ENCODE results near the gene TMEM184A.
A peak's percentile ranks its signal among the peaks of the same experiment; 100 is the strongest.
"Not testable (repeated sequence)": the region's sequence is repeated elsewhere in the genome, so short reads cannot be mapped to it uniquely, and the experiment has no call there.

TMEM184A gene

DNA sequence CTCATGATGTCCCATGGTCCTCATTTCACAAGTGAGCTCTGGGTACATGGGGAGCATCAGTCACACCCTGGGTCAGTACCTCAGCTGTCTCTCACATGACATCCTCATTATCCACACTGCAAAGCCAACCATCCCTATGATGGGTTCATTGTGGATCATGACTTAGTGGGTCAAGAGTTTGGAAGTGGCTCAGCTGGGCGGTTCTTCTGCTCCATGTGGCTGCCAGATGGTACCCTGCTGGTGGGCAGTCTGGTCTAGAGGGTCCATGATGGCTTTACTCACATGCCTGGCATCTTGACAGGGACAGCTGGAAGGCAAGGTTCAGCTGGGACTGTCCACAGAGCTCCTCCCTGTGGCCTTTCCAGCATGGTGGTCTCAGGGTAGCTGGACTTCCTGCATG, 33.0 kb upstream of the TMEM184A start:
- DNase-seq: no peak

DNA sequence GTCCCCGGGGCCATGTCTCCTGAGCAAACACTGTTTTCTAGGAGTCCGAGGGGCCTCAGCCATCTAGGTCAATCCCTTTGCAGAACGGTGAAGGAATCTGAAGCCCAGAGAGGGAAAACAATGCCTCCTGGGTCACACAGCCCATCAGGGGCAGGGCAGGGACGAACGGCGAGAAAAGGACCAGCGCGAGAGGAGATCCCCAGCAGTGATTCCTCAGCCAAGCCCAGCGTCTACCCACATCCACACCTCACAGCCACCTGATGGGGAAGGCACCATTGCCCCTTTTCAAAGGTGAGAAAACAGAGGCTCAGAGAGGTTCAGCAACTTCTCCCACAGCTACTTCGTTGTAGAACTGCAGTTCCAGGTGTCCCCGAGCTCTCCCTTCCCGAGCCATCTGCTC, 31.7 kb upstream of the TMEM184A start:
- DNase-seq: no peak

DNA sequence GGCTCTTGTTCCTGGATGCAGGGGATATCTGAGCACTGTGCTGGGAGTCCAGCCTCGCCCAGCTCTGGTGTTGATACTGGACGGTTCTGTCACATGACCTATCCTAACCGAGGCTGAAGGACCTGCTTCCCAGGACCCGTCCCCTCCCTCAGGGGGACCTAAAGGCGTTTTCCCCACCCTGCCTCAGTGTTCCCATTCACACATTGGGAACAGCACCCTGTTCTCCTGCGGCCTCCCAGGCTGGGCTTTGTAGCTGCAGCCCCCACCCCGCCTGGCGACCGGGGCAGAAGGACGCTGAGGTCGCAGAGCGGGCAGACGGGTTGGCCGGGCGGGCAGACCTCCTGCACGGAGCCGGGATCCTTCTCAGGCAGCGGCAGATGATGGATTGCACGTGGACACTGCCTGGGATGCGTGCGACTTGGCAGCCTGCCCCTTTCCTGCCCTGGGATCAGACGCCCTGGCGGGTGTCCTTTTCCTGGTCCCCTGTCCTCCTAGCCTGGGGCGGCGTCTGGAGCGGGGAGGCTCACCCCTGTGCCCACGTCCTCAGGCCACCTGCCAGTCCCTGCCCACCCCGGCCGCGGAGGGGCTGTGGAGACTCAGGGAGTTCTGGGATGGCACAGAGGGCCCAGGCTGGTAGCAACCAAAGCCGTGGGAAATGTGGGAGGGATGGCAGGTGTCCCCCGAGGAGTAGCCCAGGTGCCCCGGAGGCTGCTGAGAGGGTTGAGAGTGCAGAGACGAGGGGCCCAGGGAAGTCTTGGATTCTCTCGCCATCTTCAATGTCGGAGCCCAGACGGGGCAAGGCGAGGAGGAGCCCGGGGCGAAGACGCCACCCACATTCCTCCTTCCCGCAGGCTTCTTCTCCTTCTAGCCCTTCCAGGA, 31.1 kb upstream of the TMEM184A start:
- DNase-seq: no peak

DNA sequence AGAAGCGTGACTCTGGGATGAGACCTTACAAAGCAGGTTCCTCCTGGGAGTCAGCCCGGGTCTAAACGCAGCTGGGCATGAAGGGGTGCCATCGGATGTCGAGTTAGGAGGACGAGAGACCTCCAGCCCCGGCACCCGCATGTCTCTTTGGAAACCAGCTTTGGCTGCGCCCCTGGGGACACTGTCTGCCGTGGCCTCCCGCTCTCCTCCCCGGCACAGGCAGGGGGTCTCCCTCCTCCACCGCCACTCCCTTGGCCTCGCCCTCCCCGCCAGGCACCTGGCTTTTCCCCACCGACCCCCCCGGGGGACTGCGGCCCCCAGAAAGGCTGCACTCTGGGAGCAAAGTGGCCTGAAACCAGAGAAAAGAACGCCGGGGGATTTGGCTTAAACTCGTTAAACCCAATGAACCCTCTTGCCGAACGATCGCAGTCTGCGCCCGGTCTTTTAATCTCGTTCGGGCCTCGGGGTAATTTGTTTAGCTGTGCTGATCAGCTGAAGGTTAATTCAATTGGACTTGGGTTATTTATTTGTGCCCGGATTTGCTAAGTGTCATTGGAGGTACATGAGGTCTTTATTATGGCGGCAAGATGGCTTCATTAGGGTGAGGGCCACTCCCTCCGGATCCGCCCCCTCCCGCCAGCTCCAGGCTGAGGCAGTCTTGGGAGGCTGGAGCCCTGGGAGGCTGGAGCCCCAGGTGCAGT, 30.3 kb upstream of the TMEM184A start:
- DNase-seq: no peak

DNA sequence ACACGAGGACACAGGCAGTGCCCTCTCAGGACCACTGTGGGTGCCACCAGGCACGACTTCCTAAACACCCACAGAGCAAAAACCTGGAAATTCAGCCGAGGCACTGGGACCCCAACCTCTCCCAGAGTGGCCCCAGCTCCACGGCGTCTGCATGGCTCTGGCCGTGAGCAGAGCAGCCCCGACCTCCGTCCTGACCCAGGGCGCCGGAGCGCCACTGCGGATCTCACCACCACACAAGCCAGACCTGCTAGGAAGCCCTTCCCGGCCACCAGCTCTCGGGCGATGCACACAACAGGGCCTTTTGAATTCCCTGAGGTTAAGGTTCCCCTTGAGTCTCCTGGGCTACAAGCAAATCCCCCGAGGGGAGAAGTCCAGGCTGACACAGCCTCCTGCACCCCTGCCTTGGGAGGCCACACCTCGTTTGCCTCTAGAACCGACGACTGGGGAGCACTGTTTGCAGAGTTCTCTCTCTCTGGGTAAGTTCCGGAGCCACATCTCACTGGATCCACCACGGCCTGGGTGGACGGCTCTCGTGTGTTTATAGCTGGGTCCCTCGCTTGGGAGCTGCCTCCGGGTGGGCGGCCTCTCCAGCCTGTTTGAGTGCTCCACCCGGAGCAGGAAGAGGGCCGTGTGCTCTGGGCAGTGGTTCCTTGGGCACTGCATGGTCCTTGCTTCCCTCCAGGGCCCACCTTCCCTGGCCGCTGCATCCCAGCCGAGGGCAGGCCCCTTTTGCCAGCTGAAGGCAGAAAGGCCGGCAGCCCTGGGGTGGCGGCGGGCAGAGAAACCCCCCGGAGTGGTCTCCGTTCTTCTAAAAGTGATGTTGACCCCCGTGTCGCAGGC, 29.4 kb upstream of the TMEM184A start:
- no peak for DNase-seq

DNA sequence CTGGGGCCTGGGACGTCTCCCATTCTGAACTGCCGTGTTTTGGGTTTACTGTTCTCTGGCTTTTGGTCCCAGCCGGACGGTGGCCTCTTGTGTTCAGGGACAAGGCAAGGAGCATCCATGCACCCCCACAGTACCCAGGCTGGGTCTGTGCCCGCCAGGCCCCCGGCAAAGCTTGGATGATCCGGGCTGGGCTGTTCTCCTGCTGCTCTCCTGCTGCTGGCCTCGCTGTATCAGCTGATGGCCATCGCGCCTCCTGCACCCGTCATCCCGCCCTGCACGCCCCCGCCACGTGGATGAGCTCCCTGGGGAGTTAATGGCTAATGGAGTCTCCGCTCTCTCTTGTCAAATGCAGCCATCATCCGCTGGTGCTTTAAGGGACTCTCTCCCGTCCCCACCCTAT, 28.7 kb upstream of the TMEM184A start:
- no peak for DNase-seq

DNA sequence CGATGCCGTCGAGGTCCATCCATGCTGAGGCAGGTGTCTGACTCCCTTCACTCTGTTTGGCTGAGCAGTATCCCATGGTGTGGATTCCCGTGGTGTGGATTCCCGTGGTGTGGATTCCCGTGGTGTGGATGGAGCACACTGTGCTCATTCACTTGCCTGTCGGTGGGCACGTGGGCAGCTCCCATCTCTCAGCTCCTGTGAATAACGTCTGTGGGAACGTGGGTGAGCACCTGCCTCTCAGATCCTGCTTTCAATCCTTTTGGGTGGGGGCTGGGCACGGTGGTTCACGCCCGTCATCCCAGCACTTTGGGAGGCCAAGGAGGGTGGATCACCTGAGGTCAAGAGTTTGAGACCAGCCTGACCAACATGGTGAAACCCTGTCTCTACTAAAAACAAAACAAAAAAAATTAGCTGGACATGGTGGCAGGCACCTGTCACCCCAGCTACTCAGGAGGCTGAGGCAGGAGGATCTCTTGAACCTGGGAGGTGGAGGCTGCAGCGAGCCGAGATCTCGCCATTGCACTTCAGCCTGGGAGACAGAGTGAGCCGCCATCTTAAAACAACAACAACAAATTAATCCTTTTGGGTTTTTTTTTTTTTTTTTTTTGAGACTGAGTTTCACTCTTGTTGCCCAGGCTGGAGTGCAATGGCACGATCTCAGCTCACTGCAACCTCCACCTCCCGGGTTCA, 27.4 kb upstream of the TMEM184A start:
- not testable (repeated sequence) for DNase-seq

DNA sequence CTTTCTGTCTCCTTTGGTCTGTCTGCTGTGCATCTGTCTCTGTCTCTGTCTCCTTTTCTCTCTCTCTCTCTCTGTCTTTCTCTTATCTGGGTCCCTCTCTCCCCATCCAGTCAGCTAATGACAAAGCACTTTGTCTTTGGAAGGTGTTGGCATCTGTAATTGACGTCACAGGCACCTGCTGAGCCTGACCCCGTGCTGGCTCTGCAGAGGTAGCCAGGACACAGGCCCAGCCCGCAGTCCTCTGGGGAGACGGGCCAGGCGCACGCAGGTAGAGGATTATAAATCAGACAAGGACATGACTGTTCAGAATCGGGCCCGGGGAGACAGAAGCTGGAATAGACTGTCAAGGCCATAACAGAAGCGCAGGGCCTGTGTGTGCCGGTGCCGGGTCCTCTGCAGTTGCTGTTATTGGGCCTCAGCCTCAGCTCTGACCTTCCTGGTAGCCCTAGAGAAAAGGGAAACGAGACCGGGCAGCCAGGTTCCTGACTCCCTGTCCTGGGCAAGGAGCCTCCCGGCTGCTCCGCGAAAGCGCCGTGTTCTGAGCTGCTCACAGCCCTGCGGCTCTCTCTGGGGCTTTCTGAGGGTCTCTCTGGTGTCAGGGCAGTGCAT, 24.5 kb upstream of the TMEM184A start:
- no peak for DNase-seq

DNA sequence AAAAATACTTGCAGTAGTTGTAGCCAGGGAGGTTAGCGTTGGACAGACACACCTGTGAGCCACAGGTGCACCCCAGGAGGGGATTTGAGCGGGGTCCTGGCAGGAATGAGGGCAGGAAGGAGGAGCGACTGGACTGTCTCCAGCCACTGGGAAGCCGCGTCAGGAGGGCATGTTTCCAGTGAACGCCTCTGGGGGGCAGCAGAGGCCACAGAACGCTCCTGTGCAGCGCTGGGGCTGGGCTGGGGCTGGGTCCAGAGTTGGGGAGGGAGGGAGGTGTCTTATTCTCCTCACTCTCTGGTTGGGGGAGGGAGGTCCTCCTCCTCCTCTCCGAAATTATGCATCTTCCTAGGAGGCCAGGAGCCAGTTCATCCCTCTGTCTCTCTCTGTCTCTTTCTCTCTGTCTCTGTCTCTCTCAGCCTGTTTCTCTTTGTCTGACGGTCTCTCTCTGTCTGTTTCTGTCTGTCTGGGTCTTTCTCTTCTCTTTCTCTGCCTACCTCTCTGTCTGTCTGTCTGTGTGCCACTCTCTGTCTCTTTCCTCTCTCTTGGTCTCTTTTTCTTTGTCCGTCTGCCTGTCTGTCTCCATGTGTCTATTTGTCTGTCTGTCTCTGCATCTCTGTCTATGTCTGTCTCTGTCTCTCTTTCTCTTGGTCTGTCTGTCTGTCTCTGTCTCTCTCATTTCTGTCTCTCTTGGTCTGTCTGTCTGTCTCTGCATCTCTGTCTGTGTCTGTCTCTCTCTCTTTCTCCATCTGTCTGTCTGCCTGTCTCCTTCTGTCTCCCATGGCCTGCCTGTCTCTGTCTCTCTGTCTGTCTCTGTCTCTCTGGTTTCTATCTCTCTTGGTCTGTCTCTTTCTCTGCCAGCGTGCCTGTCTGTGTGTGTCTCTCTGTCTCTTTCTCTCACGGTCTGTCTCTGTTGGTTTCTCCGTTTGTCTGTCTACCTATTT, 23.7 kb upstream of the TMEM184A start:
- peak; percentile 41 for DNase-seq

DNA sequence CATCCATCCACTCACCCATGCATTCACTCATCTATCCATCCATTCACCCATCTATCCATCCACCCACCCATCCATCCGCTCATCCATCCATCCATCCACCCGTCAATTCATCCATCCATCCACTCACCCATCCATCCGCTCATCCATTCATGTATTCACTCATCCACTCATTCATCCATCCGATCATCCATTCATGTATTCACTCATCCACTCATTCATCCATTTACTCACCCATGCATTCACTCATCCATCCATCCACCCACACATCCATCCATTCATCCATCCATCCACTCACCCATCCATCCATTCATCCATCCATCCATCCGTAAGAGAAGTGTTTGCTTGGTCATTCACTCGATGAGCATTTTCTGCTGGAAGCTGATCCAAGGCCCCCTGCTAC, 22.5 kb upstream of the TMEM184A start:
- no peak for DNase-seq

DNA sequence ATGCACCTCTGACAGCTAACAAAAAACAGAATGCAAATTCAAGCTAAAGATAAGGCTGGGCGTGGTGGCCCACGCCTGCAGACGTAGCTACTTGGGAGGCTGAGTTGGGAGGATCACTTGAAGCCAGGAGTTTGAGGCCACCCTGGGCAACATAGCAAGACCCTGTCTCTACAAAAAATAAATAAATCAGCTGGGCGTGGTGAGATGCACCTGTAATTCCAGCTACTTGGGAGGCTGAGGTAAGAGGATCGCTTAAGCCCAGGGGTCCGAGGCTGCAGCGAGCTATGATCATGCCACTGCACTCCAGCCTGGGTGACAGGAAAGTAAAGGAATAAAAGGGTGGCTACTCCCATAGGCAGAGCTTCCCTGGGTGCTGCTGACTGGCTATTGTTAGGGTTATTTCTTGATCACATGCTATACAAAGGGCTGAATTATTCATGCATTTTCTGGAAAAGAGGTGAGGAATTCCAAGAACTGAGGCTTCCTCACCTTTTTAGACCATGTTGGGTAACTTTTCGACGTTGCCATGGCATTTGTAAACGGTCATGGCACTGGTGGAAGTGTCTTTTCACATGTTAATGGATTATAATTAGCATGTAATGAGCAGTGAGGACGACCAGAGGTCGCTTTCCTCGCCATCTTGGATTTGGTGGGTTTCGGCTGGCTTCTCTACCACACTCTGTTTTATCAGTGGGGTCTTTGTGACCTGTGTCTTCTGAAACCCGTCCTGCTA, 20.7 kb upstream of the TMEM184A start:
- DNase-seq: no peak

DNA sequence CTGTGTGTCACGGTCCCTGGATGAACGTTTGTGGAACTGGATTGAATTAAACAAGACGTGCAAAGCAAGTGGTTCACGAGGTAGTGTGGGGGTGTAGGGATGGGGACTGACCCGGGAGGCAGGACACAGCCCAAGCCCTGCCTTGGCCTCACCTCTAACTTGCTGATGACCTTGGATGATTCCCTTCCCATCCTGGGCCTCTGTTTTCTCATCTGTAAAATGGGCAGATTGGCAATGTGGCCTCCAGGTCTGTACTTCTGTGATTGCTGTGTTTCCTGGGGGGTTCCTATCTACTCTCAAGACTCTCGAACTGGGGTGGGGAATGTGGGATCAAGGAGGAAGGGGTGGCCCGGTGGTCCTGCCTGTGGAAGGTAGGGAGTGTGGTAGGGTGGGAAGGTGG, 19.8 kb upstream of the TMEM184A start:
- no peak for DNase-seq

DNA sequence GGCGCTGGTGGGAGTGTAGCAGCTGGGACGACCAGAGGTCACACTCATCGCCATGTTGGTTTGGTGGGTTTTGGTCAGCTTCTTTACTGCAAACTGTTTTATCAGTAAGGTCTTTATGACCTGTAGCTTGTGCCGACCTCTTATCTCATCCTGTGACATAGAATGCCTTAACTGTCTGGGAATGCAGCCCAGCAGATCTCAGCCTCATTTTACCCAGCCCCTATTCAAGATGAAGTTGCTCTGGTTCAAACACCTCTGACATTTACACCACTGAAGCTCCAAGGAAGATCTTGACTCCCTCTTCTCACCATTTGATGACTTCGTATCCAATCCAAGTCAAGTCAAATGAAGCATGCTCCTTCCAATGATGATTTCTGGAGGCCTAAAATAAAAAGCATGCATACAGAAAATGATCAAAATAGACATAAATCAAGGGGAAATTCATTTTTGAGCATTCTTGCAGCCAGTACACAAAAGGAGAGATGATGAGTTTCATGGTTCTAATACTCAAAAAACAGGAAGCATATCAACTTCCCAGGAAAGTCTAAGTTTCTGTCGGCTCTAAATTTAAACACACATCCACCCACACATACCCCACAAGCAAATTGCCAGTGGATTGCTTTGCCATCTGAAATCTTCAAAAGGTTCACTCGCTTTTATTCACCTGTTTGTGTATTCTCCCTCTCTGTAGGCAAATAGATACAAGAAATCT, 16.3 kb upstream of the TMEM184A start:
- DNase-seq: no peak

DNA sequence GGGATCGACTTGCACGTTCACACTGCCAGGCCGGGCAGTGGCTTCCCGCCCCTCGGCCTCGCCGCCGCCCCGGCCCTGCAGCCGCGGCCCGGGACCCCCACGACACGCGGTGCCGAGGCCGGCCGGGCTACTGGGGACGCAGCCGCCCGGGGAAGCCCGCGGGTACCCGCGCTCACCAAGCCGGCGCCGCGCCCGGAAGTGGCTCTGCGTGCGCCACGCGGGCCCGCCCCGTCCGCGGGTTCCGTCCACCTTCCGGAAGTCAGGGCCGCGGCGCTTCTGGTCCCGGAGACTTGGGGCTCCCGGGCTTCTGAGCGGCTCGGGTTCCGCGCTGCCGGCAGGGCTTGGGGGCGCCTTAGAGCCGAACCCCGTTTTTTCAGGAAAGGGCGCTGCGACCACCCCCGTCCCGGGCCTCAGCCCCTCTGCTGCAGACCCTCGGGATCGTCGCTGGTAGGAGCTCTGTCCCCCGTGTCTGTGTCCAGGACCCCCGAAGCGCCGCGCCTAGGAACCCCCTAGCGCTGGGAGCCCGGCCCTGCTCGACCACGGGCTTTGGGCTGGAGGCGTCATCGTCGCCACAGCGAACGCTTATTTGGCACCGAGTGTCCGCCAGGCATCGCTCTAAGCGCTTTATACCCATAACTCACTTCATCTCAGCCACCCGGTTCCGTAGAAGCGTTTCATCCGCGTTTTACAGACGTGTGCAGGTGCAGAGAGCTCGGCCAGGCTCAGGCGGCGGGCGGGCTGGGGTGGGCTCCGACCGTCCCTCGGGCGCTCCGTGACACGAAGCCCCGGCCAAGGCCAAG, 14.0 kb upstream of the TMEM184A start, which contains the start of gene PSMG3:
Gene PSMG3 (minus strand): TSS at position 200 of the 800 bp plus-strand sequence. CDS start 693 bp downstream, outside the sequence.
- peak; percentile 80 for DNase-seq

DNA sequence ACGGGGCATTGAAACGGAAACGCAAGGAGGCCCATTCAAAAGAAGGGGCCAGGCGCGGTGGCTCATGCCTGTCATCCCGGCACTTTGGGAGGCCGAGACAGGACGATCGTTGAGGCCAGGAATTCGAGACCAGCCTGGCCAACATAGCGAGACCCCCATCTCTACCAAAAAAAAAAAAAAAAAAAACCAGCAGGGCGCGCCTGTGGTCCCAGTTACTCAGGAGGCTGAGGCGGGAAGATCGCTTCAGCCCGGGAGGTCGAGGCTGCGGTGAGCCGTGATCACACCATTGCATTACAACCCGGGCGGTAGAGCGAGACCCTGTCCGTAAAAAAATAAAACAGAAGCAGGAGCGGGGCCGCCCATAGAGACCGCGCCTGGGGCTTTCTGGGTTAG, 13.4 kb upstream of the TMEM184A start:
- DNase-seq: no peak

DNA sequence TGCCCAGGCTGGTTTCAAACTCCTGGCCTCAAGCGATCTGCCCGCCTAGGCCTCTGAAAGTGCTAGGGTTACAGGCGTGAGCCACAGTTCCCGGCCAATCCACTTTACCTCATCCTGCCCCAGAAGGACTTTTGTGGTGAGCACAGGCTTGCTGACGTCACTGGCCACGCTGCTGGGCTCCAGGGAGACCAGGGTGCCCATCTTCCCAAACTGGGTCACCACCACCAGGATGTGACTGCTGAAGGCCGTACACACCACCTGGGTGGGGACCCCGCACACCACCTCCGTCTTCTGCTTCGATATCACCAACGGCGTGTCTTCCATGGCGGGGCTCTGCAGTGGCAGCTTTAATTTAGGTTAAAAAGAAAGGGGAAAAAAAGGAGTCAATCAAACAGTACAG, 13.0 kb upstream of the TMEM184A start:
- no peak for DNase-seq

DNA sequence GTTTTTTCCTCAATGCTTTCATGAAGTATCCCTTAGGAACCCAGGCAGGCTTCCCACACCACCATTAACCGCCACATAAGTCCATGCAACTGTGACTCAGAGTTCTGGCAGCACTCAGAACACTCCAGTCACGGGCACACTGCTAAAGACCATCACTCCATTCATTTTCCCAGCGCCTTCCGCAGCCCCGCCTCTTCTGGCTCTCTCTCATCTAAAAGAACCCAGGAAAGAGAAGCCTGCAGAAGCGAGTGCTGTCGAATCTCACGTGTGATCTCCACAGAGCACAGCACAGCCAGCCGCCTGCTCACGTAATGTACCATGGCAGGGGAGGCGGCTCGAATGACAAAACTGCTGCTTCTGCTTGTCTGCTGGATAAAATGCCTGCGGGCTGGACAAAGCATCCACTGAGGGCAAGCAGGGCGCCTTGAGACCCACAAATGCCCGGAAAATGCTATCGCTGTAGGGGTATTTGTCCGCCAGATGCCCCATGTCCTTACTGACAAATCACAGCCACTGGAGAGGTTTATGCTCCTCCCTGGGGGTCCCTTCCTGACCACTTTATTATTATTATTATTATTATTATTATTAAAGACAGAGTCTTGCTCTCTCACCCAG, 12.0 kb upstream of the TMEM184A start:
- no peak for DNase-seq

DNA sequence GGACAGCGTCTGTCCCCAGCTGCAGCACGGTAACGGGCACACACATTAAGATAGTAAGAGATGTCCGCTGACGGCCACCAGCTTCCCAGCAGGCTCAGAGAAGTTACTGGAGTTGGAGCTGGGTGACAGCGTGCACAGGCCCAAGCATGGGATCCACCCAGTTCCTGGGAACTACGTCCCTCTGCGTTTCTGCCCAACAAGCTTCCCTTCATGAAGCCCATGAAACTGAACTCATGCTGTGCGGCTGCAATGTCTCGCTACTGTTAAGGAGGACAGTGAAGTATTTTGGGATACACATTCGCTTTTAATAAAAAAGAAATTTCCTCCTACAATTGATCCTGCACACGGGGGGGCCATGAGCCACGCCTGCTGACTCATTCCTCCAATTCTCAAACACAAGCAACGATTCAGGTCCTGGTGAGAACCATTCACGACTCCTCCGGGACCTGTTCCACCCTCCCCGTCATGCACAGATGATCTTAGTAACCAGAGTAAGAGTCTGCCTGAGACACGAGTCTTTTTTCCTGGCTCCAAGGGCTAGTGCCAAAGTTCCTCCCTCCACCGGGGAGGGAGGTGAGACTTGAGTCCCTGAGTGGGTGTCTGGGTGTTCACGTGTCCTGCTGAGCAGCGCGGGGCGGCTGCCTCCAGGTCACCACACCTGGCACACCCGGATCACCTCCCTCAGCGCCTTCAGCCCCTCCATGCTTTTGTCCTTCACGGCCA, 11.2 kb upstream of the TMEM184A start:
- DNase-seq: no peak

All from NCI-H2227 treated with DMSO at 0.1 percent for 48 hours (cell line).